Neuronal stem cell (in vitro differentiated cells): Measurements from ENCODE around the gene ATP5F1D.

ENCODE experiments used
- DNase-seq: peaks from one replicate; pipeline ENCODE4 v3.0.0-alpha.2; 2013; ENCODE audit warnings: low spot score
- H2AFZ ChIP-seq: one replicate; pipeline ENCODE4 v1.6.1; 2013; ENCODE audit warnings: mild to moderate bottlenecking, low read length, inconsistent platforms
- H2AK5ac ChIP-seq: 2 replicates; pipeline ENCODE4 v1.6.1; 2013; ENCODE audit warnings: low read depth, mild to moderate bottlenecking, inconsistent platforms, low read length, moderate library complexity, mixed read lengths
- H2BK120ac ChIP-seq: 2 replicates; pipeline ENCODE4 v1.6.1; 2013; ENCODE audit warnings: low read depth, mild to moderate bottlenecking, inconsistent platforms, low read length, moderate library complexity, mixed read lengths
- H2BK12ac ChIP-seq: one replicate; pipeline ENCODE4 v1.6.1; 2013; ENCODE audit warnings: low read length, inconsistent platforms
- H2BK15ac ChIP-seq: 2 replicates; pipeline ENCODE4 v1.6.1; 2013; ENCODE audit warnings: mild to moderate bottlenecking, low read length, inconsistent platforms, mixed read lengths
- H2BK5ac ChIP-seq: one replicate; pipeline ENCODE4 v1.6.1; 2013; ENCODE audit warnings: inconsistent platforms, mild to moderate bottlenecking, low read length, moderate library complexity
- H3K14ac ChIP-seq: one replicate; pipeline ENCODE4 v1.6.1; 2013; ENCODE audit warnings: low read length, inconsistent platforms
- H3K18ac ChIP-seq: 2 replicates; pipeline ENCODE4 v1.6.1; 2013; ENCODE audit warnings: low read length, inconsistent platforms
- H3K23ac ChIP-seq: 2 replicates; pipeline ENCODE4 v1.6.1; 2013; ENCODE audit warnings: low read depth, mild to moderate bottlenecking, mixed read lengths, low read length, inconsistent platforms; ENCODE audit not compliant: poor library complexity
- H3K27ac ChIP-seq: replicated peaks from 3 replicates; pipeline ENCODE4 v1.5.1; 2013; ENCODE audit warnings: low read length, inconsistent platforms
- H3K27me3 ChIP-seq, 3 experiments: 2 replicates each; pipeline ENCODE4 v1.6.1; 2013; ENCODE audit warnings: low read length in 3 of 3, mild to moderate bottlenecking in 2 of 3, inconsistent platforms in 1 of 3, low read depth in 1 of 3, mixed read lengths in 1 of 3, moderate library complexity in 1 of 3; ENCODE audit not compliant: control insufficient read depth in 3 of 3, insufficient read depth in 3 of 3
- H3K36me3 ChIP-seq, 2 donors: replicated peaks in 1 of 2; 2 replicates each; pipeline ENCODE4 v1.6.1; 2013; ENCODE audit warnings: low read length in 2 of 2; ENCODE audit not compliant: control insufficient read depth in 2 of 2, insufficient read depth in 2 of 2
- H3K4ac ChIP-seq: 2 replicates; pipeline ENCODE4 v1.6.1; 2013; ENCODE audit warnings: inconsistent platforms, mild to moderate bottlenecking, low read length, moderate library complexity
- H3K4me1 ChIP-seq, 2 donors: 1 replicate in 1 of 2; 2 replicates in 1 of 2; pipeline ENCODE4 v1.6.1; 2013; ENCODE audit warnings: low read length in 2 of 2, low read depth in 1 of 2; ENCODE audit not compliant: control insufficient read depth in 2 of 2, insufficient read depth in 1 of 2
- H3K4me2 ChIP-seq: one replicate; pipeline ENCODE4 v1.6.1; 2013; ENCODE audit warnings: mild to moderate bottlenecking, low read length, inconsistent platforms; ENCODE audit not compliant: insufficient read depth, poor library complexity, severe bottlenecking
- H3K4me3 ChIP-seq, 2 donors: 2 replicates each; pipeline ENCODE4 v1.5.1; 2013; ENCODE audit warnings: low read length in 2 of 2, mild to moderate bottlenecking in 2 of 2, inconsistent platforms in 1 of 2, moderate library complexity in 1 of 2
- H3K79me1 ChIP-seq: one replicate; pipeline ENCODE4 v1.6.1; 2013; ENCODE audit warnings: low read depth, mild to moderate bottlenecking, inconsistent platforms, low read length, moderate library complexity
- H3K9ac ChIP-seq: one replicate; pipeline ENCODE4 v1.6.1; 2013; ENCODE audit warnings: mild to moderate bottlenecking, low read depth, low read length, inconsistent platforms; ENCODE audit not compliant: poor library complexity
- H3K9me3 ChIP-seq, 2 donors: replicated peaks in 1 of 2; 2 replicates each; pipeline versions ENCODE3 to v1.6.1; 2013; ENCODE audit warnings: low read length in 2 of 2, mild to moderate bottlenecking in 2 of 2, inconsistent platforms in 1 of 2, low read depth in 1 of 2, mixed read lengths in 1 of 2, moderate library complexity in 1 of 2; ENCODE audit not compliant: control insufficient read depth in 2 of 2, insufficient read depth in 1 of 2
- H4K8ac ChIP-seq: one replicate; pipeline ENCODE4 v1.6.1; 2013; ENCODE audit warnings: low read depth, mild to moderate bottlenecking, inconsistent platforms, low read length, moderate library complexity
- H4K91ac ChIP-seq: one replicate; pipeline ENCODE4 v1.6.1; 2013; ENCODE audit warnings: low read length, low read depth, mild to moderate bottlenecking, inconsistent platforms; ENCODE audit not compliant: poor library complexity
- WGBS, 2 donors: extraction: QIAGEN DNeasy Blood & Tissue Kit; methylation state at CpG; one replicate each; pipeline ENCODE4 v1.1.7; 2013; ENCODE audit warnings: missing lambda C conversion rate in 2 of 2, mixed read lengths in 1 of 2; ENCODE audit not compliant: insufficient read length in 2 of 2, insufficient replicate concordance in 1 of 2; ENCODE audit errors: extremely low coverage in 2 of 2; 5-methylcytosine and 5-hydroxymethylcytosine counted together

Gene ATP5F1D

DNA sequence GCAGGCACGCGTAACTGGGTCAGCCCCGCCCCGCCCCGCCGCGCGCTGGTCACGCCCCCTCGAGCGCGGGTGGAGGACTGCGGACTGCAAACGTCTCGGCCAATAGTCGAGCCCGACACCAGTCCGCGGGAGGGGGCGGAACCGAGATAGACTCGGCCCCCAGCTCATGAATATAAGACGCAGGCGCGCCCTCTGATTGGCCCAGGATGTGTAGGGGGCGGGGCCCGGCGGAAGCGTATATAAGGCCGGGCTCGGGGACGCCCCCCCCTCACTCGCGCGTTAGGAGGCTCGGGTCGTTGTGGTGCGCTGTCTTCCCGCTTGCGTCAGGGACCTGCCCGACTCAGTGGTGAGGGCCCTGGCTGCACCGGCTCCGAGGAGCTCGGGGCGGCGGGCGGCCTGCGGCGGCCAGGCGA lies 27.5 kb downstream of the ATP5F1D start, which contains the start of gene CIRBP:
CIRBP (plus strand) TSS at position 268 of the 413 bp plus-strand sequence. CDS start 1,602 bp downstream, outside the sequence.
- Histone ChIP-seq H2AFZ (peak within 1 kb of the TSS; percentile 81), H3K79me1 (peaks cover 20% of the 10 kb centered on the region), H4K8ac (peak within 1 kb of the TSS; percentile 96), H3K23ac (peak within 1 kb of the TSS; percentile 100), H3K9me3 (no peaks in the 10 kb centered on the region), H2AK5ac (peak within 1 kb of the TSS; percentile 99), H3K27me3 (peaks cover 0 to 2% (median 0%) of the 10 kb centered on the region in 3 experiments), H3K9ac (peak within 1 kb of the TSS; percentile 100), H3K18ac (peak within 1 kb of the TSS; percentile 99), H3K14ac (peak within 1 kb of the TSS; percentile 40), H2BK12ac (peak within 1 kb of the TSS; percentile 100), H3K36me3 (peaks cover 33 to 45% of the 10 kb centered on the region in 2 donors), H2BK5ac (peak within 1 kb of the TSS; percentile 98), H3K4me2 (peak within 1 kb of the TSS; percentile 90), H2BK120ac (peak within 1 kb of the TSS; percentile 73), H3K4me1 (peaks cover 46 to 54% of the 10 kb centered on the region in 2 donors), H3K4ac (peak within 1 kb of the TSS; percentile 98), H2BK15ac (peak within 1 kb of the TSS; percentile 96), H4K91ac (peak within 1 kb of the TSS; percentile 99), H3K4me3 (peak within 1 kb of the TSS; percentile 86 to 88), H3K27ac (peak within 1 kb of the TSS; percentile 96)
- WGBS, 2 donors = no CpG with 5 or more reads among the region's 50 CpGs
- DNase-seq = peak; percentile 98

DNA sequence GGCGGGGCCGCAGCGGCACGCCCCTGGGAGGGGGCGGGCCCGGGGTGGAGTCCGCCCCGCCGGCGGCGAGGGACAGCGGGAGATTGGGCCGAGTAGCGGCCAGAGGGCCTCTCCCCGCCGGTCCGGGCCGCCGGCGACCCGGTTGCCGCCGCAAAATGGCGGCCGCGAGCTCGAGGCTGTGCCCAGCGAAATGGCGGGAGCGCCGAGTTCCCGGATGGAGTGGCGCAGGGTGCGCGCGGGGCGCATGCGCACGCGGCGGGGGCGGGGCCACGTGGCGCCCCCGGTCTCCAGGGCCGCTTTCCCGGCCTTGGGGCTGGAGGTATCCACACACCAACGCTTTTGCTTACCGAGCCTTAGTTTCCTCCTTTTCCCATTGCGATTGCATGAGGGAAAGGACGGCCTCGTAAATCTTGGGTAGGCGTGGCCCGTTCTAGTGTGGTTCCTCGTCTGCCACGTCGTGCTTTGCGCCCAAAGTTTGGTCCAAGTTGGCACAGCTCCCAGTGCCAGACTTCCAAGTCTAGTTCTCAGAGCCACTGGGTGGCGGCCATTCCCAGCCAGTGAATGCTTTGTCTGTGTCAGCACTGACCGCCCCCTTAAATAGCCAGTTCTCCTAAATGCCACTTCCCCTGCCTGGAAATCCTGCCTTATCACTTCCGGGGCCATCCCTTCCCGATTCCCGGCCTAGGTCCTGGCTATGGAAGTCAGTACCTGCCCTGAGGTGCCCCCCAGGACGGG lies 28.1 kb downstream of the ATP5F1D start:
- H3K27me3 ChIP-seq = peaks cover 0 to 2% (median 0%) of the 10 kb centered on the region in 3 experiments
- H2AK5ac ChIP-seq = peak overlapping the region; percentile 91
- peaks cover 43 to 52% of the 10 kb centered on the region in 2 donors for H3K4me1 ChIP-seq
- peak overlapping the region; percentile 100 for H3K9ac ChIP-seq
- peak overlapping the region; percentile 79 for H3K4me2 ChIP-seq
- H3K23ac ChIP-seq = peak overlapping the region; percentile 100
- H4K91ac ChIP-seq = peak overlapping the region; percentile 99
- peaks cover 20% of the 10 kb centered on the region for H3K79me1 ChIP-seq
- peak overlapping the region; percentile 98 for H2BK5ac ChIP-seq
- peak overlapping the region; percentile 99 for H3K18ac ChIP-seq
- H2BK12ac ChIP-seq = no peak overlapping the region
- peak overlapping the region; percentile 98 for H3K4ac ChIP-seq
- peaks cover 37 to 51% of the 10 kb centered on the region in 2 donors for H3K36me3 ChIP-seq
- H3K9me3 ChIP-seq = no peaks in the 10 kb centered on the region
- no peak overlapping the region for H3K14ac ChIP-seq
- peak overlapping the region; percentile 86 to 88 for H3K4me3 ChIP-seq
- H2AFZ ChIP-seq = no peak overlapping the region
- H3K27ac ChIP-seq = peak overlapping the region; percentile 96
- peak overlapping the region; percentile 96 for H4K8ac ChIP-seq
- H2BK15ac ChIP-seq = no peak overlapping the region
- H2BK120ac ChIP-seq = no peak overlapping the region
- DNase-seq = no peak
- WGBS, 2 donors = no CpG with 5 or more reads among the region's 64 CpGs

DNA sequence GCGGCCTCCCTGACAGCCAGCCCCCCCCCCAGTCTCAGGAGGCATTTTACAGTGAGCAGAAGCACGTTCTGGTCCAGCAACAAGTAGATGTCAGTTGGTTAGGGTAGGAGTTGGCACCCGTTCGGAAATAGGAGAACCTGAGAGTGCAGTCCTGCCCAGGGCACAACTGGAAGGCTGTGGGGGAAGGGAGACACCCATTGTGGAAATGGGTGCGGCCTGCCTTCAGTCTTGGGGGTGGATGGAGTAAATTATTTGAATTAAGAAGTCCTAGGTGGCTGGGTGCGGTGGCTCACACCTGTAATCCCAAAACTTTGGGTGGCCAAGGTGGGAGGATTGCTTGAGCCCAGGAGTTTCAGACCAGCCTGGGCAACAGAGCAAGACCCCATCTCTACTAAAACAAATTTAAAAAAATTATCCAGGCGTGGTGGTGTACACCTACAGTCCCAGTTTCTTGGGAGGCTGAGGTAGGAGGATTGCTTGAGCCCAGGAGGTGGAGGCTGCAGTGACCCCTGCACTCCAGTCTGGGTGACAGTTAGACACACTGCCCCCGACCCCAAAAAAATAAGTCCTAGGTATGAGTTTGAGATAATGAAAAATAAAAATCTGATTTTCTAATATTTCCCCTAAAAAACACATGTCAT lies 28.8 kb downstream of the ATP5F1D start:
- Histone ChIP-seq H3K4ac (no peak overlapping the region), H3K23ac (peak overlapping the region; percentile 18), H3K14ac (no peak overlapping the region), H3K9ac (peak overlapping the region; percentile 100), H3K9me3 (no peaks in the 10 kb centered on the region), H4K91ac (no peak overlapping the region), H4K8ac (no peak overlapping the region), H3K18ac (peak overlapping the region; percentile 11), H3K4me2 (peak overlapping the region; percentile 79), H2BK120ac (no peak overlapping the region), H2AFZ (no peak overlapping the region), H2BK5ac (no peak overlapping the region), H3K27me3 (peaks cover 0 to 2% (median 0%) of the 10 kb centered on the region in 3 experiments), H2BK15ac (no peak overlapping the region), H3K4me3 (peak overlapping the region; percentile 86 to 88), H3K79me1 (peaks cover 18% of the 10 kb centered on the region), H3K27ac (peak overlapping the region; percentile 96), H2AK5ac (no peak overlapping the region), H3K36me3 (peaks cover 41 to 56% of the 10 kb centered on the region in 2 donors), H3K4me1 (peaks cover 39 to 48% of the 10 kb centered on the region in 2 donors), H2BK12ac (no peak overlapping the region)
- no CpG with 5 or more reads among the region's 8 CpGs for WGBS, 2 donors
- DNase-seq = no peak
